Endothelial cell (in vitro differentiated cells): ENCODE data around the gene MAN2A2. TPM values are rescaled to one million over a fixed set of nuclear protein-coding genes. Genes with fewer than 3 reads are reported as not detected.

Source experiments
- DNase-seq: peaks from one replicate; pipeline ENCODE4 v3.0.0; 2021; ENCODE audit warnings: low spot score
- H3K27ac Mint-ChIP-seq: one replicate; pipeline ENCODE4 v1.8.0; 2021; ENCODE audit warnings: mixed read lengths, inconsistent platforms; ENCODE audit not compliant: unreplicated experiment
- H3K27me3 Mint-ChIP-seq: one replicate; pipeline ENCODE4 v1.8.0; 2021; ENCODE audit warnings: mild to moderate bottlenecking, moderate library complexity, mixed read lengths, inconsistent platforms; ENCODE audit not compliant: unreplicated experiment
- H3K36me3 Mint-ChIP-seq: one replicate; pipeline ENCODE4 v1.8.0; 2021; ENCODE audit warnings: mild to moderate bottlenecking, low read depth, mixed read lengths, inconsistent platforms; ENCODE audit not compliant: unreplicated experiment
- H3K4me1 Mint-ChIP-seq: one replicate; pipeline ENCODE4 v1.8.0; 2021; ENCODE audit warnings: mild to moderate bottlenecking, mixed read lengths, inconsistent platforms; ENCODE audit not compliant: unreplicated experiment
- H3K4me3 Mint-ChIP-seq: one replicate; pipeline ENCODE4 v1.8.0; 2021; ENCODE audit warnings: mild to moderate bottlenecking, mixed read lengths, inconsistent platforms; ENCODE audit not compliant: unreplicated experiment
- H3K9me3 Mint-ChIP-seq: one replicate; pipeline ENCODE4 v1.8.0; 2021; ENCODE audit warnings: mixed read lengths, inconsistent platforms; ENCODE audit not compliant: unreplicated experiment
- CTCF ChIP-seq: fragments of 200-600 bp; sonication (generic); IDR thresholded peaks from one replicate; pipeline ENCODE4 v1.5.0; 2021; ENCODE audit warnings: antibody characterized with exemption; ENCODE audit not compliant: unreplicated experiment
- total RNA-seq: library from RNA; stranded (reverse); fragmentation: NEBNext Ultra II Directional; extraction: Animal tissue kit (Norgen Biotek cat#: 25700); gene quantifications from one replicate; pipeline ENCODE4 v1.2.1, GENCODE V29; 2021; ENCODE audit not compliant: unreplicated experiment

MAN2A2 gene
- total RNA-seq, 1 donor from 2014 or later, result 72.2 TPM

- Mint-ChIP-seq H3K4me1 (peaks cover 37% of the 10 kb centered on the region), H3K4me3 (no peak overlapping the region), H3K9me3 (no peaks in the 10 kb centered on the region), H3K27me3 (peaks cover 12% of the 10 kb centered on the region), H3K36me3 (peaks cover 3% of the 10 kb centered on the region), H3K27ac (no peak overlapping the region)
- no peak for TF ChIP-seq CTCF
- DNase-seq, result no peak
Measured at GRCh38 chr15:90866800-90867199, 36.3 kb upstream of the MAN2A2 start.

- no peak within 1 kb of the TSS for H3K4me3 Mint-ChIP-seq
- peaks cover 15% of the 10 kb centered on the region for H3K27me3 Mint-ChIP-seq
- peak within 1 kb of the TSS; percentile 91 for H3K27ac Mint-ChIP-seq
- peaks cover 48% of the 10 kb centered on the region for H3K4me1 Mint-ChIP-seq
- DNase-seq, result no peak
- peaks cover 7% of the 10 kb centered on the region for H3K36me3 Mint-ChIP-seq
- H3K9me3 Mint-ChIP-seq, result no peaks in the 10 kb centered on the region
- no peak for TF ChIP-seq CTCF
Measured at GRCh38 chr15:90868261-90868689, 34.8 kb upstream of the MAN2A2 start, which contains the start of gene FURIN. FURIN (plus strand) TSS chr15:90868588; CDS start chr15:90875741, 7,153 bp downstream.

GRCh38 chr15:90869140-90869541, 34.0 kb upstream of the MAN2A2 start:
- Mint-ChIP-seq H3K9me3 (no peaks in the 10 kb centered on the region), H3K27ac (peak overlapping the region; percentile 91), H3K36me3 (peaks cover 7% of the 10 kb centered on the region), H3K27me3 (peaks cover 15% of the 10 kb centered on the region), H3K4me1 (peaks cover 53% of the 10 kb centered on the region), H3K4me3 (no peak overlapping the region)
- no peak for DNase-seq
- no peak for TF ChIP-seq CTCF

GRCh38 chr15:90869601-90870353, 33.3 kb upstream of the MAN2A2 start:
- Mint-ChIP-seq H3K36me3 (peaks cover 7% of the 10 kb centered on the region), H3K4me1 (peaks cover 53% of the 10 kb centered on the region), H3K27ac (peak overlapping the region; percentile 91), H3K27me3 (peaks cover 15% of the 10 kb centered on the region), H3K9me3 (no peaks in the 10 kb centered on the region), H3K4me3 (peak overlapping the region; percentile 93)
- no peak for TF ChIP-seq CTCF
- DNase-seq, result peak; percentile 54
